Activated CD4-positive, alpha-beta T cell treated with anti-CD3 and anti-CD28 coated beads, Interleukin-2, amount 50 U/mL, for 4 hours (primary cell): Measurements from ENCODE around the gene IRGQ.
"Not testable (repeated sequence)": the region's sequence is repeated elsewhere in the genome, so short reads cannot be mapped to it uniquely, and the experiment has no call there.

Experiments
- DNase-seq, 2 experiments: peaks; one replicate each; pipeline ENCODE4 v3.0.0-alpha.2; 2020

The IRGQ gene

DNA sequence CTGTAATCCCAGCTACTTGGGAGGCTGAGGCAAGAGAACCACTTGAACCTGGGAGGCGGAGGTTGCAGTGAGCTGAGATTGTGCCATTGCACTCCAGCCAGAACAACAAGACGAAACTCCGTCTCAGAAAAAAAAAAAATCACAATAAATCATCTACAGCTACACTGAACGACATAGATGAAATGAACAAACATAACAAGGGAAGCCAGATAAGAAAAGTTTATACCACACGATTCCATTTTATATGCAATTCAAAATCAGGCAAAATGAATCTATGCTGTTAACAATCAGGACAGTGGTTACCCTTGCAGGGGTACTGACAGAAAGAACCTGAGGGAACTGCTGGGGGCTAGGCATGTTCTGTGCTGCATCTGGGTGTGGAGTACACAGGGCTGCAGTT lies 26.3 kb downstream of the IRGQ start:
- DNase-seq: no peak

DNA sequence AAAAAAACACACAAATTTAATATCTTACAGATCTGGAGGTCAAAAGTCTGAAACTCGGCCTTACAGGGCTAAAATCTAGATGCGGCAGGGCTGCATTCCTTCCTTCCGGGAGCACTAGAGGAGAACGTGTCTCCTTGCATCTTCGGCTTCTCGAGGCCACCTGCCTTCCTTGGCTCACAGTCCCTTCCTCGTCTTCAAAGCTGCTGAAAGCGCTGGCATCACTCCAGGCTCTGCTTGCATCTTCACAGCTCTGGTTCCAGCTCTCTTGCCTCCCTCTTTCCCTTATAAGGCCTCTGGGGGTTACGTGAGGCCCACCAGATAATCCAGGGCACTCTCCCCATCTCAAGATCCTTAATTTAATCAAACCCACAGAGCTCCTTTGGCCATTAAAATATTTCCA lies 31.1 kb downstream of the IRGQ start:
- DNase-seq: no peak

DNA sequence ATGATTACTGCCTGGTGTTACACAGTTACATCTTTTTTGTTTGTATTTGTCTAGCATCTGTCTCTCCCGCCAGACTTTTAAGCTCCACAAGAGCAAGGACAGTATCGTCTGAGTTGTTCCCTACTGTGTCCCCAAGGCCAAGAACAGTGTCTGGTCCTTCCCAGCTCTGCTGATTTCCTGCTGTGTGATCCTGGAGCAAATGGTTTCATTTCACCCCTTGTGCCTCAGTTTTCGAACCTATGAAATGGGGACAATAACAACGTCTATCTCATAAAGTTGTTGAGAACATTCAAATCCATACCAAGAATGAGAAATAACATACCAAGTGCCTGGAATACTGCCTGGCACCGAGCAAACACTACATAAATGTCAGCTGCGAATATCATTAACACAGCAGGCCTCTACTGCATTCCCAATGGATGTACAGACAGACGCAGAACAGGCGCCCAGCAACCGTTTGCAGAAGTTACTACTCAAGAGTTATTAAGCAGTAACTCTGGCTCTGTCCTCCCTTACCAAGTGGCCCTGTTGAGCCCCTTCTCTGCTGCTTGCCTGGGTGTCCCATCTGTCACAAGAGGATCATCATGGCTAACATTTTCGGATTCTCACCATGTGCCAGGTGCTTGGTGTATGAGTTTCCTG lies 32.0 kb downstream of the IRGQ start:
- DNase-seq: no peak

DNA sequence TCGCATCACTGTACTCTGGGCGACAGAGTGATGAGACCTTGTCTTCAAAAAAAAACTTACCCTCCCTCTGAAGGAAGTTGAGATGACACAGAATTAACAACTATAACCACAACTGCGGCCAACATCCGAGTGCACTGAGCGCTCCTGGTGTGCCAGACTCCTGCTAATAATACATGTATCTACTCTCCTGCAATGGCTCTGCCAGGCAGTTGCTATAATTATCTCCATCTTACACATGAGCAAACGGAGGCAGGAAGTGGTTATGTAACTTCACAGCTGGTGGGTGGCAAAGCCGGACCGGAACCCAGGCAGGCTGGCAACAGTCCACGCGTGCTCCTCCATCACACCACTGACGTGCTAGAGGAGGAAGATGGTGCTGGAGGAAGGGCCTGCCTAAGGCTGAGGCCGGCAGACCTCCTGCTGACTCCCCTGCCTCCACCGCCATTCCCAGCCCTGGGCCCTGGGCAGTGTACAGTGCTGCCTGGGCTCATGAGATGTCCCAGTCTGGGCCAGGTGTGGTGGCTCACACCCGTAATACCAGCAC lies 33.2 kb downstream of the IRGQ start:
- DNase-seq: peak; percentile 56 to 64

DNA sequence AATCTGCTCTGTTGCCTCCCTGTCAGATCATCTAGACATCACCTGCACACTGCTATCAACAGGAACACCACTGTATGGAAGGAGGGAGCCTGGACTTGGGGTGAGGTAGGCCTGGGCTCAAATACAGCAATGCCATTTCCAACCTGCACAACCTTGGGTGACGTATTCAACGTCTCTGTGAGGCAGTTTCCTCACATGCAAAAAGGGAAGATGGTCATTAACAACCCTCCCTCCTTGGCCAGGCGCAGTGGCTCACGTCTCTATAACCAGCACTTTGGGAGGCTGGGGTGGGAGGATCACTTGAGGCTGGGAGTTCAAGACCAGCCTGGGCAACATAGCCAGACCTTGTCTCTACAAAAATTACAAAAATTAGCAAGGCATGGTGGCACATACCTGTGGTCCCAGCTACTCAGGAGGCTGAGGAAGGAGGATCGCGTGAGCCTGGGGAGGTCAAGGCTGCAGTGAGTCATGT lies 33.7 kb downstream of the IRGQ start:
- DNase-seq: no peak

DNA sequence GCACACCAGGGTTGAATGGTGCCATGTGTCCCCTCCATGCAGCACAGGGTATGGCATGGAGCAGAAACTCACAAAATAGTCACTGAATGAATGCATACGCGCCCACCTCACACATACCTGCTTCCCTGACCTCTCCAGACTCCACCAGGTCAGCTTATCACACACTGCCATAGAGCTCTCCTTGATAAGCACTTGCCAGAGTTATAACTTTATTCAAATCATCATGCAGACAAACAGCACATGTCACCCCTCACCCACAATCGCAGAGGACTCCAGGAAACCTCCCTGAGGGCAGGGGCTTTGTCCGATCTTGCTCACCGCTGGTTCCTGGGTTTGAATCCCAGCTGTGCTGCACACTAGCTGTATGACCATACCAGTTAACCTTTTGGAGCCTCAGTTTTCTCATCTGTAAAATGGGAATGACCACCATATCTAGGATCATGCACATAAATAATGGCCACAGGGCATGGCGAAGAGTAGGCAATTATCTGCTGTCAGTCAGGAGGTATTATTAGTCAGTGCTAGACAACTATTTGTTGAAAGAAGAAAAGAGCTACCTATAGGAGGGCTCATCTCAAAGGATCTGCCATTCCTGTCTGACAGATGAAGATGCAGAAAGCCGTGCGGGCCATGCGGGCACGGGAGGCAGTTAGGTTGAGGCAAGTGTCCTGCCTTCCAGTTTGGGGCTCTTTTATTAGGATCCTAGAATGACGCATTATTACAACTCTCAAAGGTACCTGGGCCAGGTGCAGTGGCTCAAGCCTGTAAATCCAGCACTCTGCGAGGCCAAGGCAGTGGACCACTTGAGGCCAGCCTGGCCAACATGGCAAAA lies 34.6 kb downstream of the IRGQ start:
- DNase-seq: no peak

DNA sequence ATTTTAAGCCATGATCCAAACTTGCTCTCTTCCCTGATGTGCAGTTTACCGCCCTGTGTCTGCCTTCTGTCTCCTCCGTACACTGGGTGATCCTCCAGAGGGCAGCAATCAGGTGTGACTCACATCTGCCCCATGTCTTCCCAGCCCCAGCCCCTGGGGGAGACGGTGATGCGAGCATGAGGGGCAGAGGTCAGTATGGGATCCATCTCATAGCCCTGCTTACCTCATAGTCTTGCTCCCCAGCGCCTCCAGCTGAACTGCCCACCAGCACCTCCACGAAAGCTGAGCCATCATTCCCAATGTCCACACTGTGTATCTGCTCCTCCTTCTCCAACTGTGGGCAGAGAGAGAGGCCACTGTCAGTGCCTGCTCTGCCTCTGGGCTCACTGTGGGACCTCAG lies 35.2 kb downstream of the IRGQ start:
- peak in 1 of 2 experiments; percentile 7 for DNase-seq

DNA sequence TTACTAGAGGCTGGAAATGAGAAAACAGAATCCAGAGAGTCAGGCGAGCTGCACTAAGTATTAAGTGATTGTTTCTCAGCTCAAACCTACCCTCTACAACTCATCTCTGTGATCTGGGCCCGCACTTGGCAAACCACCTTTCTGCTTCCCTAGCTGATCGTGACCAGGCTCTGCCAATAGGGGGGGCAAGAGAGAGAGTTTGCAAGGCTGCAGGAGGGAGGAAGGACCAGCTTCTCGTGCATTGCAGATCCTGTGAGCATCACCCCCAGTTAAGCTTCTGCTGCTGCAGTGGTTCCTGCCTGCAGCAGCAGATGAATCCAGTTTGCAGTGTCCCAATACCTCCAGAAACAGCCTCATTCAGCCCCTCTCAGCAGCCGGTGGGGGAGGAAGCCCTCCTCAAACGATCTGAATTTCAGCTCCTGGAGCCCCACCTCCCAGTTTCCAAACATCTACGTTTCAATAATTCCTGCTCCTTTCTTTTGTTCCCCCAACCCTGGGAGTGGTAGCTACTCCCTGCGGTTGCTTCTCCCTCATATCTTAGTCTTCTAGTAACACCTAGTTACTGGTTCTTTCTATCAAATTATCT lies 40.7 kb downstream of the IRGQ start:
- peak; percentile 83 to 85 for DNase-seq

DNA sequence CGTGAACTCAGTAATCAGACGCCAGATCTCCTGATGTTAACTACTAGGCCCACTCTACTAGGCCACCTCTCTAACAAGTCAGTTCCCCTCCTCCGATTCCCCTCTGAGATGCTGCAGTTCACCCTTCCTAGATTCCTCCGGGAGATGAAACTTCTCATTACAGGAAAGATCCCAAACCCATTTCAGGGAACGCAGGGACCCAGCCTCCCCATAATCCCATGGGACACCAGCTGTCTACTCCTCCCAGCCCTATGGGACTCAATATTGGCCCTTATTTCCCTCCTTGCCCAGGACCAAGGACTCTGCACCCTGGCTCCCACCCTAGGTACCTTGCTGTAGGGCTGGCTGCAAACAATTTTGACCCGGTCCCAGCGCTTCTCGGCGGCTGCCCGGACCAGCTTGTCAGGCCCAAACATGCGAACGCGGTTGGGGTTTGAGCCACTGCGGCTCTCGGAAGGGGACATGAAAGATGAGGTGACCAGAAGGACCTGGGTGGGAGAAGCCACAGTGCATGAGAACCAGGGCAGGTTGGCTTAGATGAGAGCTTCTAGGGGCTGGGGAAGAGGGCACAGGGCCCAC lies 41.5 kb downstream of the IRGQ start:
- no peak for DNase-seq

DNA sequence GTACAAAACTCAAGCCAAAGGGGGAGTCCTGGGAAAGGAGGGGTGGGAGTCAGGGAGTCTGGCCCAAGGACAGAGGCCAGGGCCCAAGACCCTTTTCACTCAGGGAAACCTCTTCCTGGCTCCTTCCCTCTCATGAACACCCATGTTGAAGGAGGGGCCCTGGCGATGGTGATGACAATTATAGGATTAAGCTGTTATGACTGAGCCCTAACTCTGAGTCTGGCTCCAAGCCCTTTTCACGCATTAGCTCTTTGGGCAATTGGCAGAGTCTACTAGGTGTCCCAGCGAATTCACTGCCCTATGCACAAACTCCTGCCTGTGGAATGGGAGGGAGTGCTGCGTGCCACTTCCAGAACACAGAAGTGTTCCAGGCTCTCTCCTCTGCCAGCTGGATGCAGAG lies 42.3 kb downstream of the IRGQ start:
- no peak for DNase-seq

DNA sequence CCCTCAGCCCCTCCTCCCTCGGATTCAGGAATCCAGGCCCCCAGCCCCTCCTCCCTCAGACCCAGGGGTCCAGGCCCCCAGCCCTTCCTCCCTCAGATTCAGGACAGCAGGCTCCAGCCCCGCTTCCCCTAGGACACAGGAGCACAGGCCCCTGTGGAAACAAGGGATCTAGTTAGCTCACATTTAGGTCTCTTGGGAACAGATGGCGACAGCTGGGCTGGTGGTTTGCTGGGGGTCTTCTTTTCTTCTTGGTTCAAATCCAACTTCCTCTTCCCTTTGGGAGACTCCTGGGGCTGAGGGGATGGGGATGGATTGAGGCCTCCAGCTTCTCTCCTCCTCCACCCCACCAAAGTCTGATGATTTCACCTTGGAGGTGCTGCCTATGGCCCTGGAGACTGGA lies 43.3 kb downstream of the IRGQ start:
- no peak for DNase-seq

DNA sequence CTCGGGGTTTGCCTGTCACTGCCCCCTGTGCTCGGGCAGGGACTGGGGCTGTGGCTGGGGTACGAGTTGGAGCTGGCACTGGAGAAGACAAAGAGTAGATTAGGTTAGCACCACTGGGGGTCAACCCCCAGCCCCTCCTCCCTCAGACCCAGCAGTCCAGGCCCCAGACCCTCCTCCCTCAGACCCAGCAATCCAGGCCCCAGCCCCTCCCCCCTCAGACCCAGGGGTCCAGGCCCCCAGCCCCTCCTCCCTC lies 43.8 kb downstream of the IRGQ start:
- no peak for DNase-seq

DNA sequence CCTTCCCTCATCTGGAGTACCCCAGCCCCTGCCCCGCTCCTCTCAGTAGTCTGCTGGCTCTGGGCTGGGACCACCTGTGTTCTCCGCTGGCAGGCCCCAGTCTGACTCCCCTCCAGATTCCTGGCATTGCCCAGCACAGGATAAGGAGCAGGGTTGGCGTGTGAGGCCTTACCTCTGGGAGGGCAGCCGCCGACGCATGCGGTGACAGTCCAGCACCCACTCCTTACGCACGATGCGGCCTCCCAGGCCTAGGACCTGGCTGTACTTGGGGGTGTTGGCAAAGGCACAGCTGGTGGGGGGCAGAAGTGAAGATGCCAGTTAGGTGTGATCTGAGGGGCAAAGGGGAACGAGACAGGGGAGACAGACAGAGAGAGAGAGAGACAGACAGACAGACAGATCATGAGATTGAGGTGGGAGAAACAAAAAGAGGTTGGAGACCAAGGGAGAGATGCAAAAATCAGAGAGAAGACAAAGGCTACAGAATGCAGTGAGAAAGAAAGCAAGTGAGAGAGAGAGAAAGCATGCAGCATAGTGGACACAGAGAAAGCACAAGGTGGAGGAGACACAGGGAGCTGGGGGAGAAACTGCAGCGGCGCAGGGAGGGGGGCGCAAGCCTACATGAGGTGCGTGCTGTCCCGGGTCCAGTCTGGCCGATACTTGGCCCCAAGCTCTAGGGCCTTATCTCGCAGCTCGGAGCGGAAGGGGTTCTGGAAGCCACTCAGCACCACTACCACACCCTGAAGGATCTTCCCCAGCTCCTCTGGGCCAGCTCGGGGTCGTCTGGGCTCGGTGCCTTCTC lies 44.3 kb downstream of the IRGQ start:
- DNase-seq: no peak

DNA sequence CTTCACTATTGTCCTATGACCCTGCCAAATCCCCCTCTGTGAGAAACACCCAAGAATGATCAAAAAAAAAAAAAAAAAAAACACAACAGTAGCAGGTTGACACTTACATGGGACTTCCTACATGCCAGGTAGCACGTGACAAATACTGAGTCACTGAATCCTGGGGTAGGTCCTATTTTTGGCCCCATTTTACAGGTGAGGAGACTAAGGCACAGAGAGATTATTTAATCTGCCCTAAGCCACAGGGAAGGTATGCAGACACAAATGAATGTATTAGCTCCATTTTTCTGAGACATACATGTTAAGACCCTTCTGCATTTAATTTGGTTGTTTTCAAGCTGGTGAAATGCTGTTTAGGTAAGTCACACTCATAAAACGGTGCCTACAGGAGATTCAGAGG lies 47.2 kb downstream of the IRGQ start:
- DNase-seq: no peak

DNA sequence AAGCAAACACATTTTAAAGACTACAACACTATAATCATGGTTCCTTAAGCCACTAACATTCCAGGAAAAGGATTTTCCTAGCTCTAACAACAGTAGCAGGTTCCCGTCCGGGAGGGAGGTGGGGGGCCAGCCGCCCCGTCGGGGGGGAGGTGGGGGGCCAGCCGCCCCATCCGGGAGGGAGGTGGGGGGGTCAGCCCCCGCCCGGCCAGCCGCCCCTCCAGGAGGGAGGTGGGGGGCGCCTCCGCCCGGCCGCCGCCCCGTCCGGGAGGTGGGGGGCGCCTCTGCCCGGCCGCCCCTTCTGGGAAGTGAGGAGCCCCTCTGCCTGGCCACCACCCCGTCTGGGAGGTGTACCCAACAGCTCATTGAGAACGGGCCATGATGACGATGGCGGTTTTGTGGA lies 48.0 kb downstream of the IRGQ start:
- not testable (repeated sequence) for DNase-seq

DNA sequence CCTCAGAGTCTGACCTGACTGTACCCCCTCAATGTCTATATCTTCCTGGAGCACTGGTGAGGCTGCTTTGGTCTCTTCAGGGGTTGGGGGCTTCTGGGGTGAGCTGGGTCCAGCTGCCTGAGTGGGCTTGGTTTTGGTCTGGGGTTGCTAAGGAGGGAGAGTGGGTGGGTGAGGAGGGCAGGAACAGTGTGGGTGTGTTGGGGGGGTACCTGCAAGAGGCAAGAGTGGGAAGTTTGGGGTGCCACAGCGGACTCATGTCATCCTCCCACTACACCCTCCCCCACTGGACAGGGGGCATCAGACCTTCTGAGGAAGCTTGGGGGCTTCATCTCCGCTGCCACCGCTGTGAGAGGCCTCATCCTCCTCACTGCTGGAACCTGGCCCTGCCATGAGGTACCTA lies 49.4 kb downstream of the IRGQ start:
- no peak for DNase-seq

DNA sequence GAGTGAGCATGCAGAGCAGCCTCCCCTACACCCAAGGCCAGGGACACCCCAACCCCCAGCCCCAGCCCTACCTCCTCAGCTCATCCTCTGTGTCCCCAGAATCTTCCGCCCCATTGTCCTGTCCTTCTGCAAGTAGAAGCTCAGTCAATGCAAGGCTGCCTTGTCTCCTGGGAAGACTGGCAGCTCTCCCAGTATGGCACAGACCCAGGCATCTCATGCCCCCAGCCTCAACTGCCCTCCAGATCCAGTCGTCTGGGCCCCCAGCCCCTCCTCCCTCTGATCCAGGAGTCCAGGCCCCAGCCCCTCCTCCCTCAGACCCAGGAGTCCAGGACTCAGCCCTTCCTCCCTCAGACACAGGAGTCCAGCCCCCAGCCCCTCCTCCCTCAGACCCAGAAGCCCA lies 50.0 kb downstream of the IRGQ start:
- no peak for DNase-seq

DNA sequence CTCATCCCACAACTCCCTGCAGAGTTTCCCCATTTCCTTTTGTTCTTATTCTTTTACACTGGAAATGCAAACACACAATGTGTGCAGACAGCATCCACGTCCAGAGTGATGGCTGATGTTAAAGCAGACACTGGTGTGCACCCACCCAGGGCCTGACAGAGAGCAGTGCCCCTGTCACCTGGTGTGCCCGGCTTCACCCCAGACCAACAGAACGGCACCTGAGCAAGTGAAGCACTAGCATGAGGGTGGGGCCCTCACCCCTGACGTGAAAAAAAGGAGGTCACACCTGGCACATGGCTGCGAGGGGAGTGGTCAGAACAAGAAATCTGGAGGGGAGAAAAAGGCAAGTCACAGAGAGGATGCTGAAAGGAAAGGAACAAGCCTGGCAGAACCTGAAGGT lies 50.7 kb downstream of the IRGQ start:
- DNase-seq: no peak

DNA sequence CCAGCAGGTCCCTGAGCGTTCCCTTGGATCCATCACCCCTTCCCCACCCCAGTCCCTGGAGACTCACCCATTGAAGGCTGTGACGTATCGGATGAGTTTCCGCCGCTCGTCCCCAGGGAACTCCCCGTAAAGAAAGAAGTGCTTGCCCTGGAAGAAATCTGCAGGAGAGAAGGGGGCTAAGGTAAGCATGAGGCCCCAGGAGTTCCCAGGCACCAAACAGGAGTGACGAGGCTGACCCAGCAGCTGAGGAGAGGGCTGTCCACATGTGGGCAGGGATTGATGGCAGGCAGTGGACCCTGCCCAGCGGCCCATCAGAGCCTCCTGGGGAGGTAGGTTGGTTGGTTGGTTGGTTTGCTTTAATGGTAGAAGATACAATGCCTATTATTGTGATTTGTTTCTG lies 51.9 kb downstream of the IRGQ start:
- DNase-seq: no peak

DNA sequence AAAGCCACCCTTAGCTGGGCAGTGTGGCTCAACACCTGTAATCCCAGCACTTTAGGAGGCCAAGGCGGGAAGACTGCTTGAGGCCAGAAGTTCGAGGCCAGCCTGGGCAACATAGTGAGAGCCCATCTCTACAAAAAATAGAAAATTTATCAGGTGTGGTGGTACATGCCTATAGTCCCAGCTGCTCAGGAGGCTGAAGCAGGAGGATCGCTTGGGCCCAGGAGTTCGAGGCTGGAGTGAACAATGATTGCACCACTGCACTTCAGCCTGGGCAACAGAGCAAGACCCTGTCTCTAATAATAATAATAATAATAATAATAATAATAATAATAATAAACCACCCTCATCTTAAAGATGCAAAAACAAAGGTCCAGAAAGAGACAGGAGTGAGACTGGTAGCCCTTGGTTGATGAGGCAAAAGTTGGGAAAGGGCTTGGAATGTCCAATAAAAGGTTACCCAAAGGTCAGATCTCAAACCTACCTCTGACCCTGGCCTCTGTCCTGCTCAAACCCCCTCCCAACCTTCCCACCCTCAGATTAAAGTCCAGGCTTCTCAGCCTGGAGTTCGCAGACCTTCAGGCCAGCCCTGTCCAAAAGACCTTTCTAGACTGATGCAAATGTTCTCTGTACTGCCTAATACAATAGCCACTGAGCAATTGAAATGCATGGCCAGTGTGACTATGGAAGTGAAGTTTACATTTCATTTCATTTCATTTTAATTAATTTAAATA lies 53.8 kb downstream of the IRGQ start:
- no peak for DNase-seq

DNA sequence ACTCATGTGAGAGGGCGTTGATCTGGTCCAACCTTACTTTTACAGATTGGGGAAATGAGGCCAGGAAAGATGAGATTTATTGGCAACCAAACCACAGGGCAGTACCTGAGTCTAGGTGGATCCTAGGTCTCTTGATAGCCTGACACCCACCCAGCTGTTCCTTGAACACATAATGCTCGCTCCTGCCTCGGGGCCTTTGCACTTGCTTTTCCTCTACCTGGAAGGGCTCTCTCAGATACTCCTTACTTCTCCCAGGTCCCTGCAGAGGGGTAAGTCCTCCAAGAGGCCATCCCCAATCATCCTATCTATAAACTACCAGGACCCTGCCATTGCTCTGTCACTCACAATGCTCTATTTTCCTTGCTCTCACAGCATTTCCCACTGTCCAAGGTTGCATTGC lies 55.6 kb downstream of the IRGQ start:
- DNase-seq: no peak

DNA sequence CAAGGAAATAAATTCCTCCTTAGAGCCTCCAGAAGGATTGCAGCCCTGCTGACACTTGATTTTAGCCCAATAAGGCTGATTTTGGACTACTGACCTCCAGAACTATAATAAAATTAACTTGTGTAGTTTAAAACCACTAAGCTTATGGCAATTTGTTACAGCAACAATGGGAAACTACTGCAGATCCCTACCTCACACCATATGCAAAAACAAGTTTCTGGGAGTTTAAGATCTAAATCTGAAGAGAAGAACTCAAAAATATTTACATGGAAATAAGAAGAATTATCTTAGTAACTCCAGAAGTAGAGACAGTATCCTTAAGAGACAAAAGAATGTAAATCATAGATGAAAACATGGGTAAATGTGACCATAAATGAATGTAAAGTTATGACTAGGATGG lies 57.0 kb downstream of the IRGQ start:
- DNase-seq: no peak
